NCI-H2196 (cell line): ENCODE measurements around the gene IGF2R.
"Not testable (repeated sequence)": the region's sequence is repeated elsewhere in the genome, so short reads cannot be mapped to it uniquely, and the experiment has no call there.

Source experiments
- DNase-seq: peaks from one replicate; lab custom pipeline; 2025; ENCODE audit not compliant: unreplicated experiment; lab: John Stamatoyannopoulos, UW

Gene IGF2R

GRCh38 chr6:160090442-160091239 lies 121.8 kb downstream of the IGF2R start:
- DNase-seq = not testable (repeated sequence)

DNA sequence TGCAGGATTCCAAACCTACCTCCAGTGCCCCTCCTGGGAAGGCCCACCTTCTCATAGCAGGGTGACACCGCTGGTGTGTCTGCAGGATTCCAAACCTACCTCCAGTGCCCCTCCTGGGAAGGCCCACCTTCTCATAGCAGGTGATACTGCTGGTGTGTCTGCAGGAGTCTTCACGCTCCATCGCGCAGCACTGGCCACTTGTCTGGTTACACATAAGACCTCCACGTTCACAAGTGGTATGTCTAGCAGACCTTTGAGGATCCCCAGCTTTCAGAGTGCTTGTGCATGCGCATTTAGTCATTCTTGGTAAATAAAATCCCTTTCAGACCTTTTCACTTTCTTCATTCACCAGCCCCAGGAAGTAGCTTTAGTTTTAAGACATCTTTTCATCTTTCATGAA lies 123.3 kb downstream of the IGF2R start:
- not testable (repeated sequence) for DNase-seq

- DNase-seq = no peak
Measured at GRCh38 chr6:160092602-160093001, 123.7 kb downstream of the IGF2R start.

DNA sequence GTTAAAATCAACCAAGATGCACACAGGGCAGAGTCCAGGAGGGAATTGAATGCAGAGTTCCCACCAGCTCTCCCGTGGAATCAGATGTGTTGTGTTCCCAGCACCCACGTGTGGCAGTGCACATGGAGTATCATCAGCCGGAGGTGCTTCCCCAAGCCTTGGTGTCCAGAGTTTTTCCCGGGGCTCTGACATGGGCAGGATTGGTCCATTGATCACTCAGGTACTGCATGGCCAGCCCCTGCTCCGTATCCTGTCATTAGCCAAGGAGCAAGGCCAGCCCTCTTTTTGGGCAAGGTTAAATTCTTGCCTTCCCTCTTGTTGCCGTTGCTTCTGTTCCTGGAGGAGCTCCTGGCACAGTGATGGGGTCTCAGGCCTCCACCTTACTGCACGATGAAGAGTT lies 124.2 kb downstream of the IGF2R start:
- no peak for DNase-seq

GRCh38 chr6:160093946-160094345 lies 125.1 kb downstream of the IGF2R start:
- DNase-seq = no peak

- DNase-seq = no peak
Measured at GRCh38 chr6:160095146-160095845, 126.4 kb downstream of the IGF2R start.

DNA sequence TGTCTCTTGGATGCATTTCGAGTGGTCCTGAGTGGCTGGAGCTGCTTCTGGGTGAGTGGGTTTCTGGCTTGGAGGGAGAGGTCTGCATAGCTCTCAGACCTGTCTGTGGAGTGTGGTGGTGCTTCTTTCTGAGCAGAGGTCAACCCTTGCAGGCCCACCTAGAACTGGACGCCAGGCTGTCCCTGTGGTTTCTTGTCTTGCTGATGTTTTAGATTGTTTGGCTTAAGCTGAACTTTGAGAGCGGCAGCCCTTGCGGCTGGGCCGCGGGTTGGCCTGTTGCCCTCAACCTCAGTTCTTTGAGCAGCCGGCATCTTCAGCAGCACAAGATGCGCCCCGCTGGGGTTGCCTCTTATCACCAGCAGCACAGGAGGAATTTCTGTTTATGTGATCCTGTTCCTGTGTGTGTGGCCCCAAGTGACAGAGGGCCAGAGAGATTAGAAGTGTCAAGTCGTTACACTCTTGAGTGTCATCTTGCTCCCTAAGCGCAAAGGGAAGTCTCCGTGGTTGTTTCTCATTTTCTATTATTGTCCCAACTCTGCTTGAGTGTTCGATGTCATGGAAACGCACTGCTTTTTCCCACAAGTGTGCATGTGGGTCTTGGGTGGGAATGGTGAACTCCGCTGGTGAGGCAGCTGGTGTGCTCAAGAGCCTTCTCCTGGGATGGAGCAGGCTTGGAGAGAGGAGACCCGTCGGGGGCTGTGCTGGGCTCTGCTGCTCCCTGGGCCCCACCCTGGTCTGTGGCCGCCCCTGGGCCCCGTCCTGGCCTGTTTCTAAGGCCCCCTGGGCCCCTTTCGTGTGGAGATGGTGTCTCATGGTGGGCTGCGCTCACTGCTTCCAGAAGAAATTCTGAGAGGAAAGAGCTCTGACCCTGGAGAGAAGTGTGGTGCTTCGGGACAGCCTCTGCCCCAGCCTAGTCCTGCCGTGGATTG lies 132.7 kb downstream of the IGF2R start:
- DNase-seq = no peak

DNA sequence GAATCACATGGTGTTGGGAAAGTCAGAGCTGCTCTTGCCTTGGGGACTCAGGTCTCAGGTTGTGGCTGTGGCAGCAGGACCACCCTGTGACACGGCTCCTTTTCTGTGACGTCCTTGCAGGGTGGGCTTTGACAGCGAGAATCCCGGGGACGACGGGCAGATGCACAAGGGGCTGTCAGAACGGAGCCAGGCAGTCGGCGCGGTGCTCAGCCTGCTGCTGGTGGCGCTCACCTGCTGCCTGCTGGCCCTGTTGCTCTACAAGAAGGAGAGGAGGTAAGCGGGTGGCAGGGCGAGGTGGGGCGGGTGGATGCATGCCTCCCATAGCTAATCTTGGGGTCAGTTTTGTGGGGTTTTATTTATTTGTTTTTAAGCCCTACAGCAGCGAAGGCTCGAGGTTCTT lies 133.5 kb downstream of the IGF2R start:
- no peak for DNase-seq

DNA sequence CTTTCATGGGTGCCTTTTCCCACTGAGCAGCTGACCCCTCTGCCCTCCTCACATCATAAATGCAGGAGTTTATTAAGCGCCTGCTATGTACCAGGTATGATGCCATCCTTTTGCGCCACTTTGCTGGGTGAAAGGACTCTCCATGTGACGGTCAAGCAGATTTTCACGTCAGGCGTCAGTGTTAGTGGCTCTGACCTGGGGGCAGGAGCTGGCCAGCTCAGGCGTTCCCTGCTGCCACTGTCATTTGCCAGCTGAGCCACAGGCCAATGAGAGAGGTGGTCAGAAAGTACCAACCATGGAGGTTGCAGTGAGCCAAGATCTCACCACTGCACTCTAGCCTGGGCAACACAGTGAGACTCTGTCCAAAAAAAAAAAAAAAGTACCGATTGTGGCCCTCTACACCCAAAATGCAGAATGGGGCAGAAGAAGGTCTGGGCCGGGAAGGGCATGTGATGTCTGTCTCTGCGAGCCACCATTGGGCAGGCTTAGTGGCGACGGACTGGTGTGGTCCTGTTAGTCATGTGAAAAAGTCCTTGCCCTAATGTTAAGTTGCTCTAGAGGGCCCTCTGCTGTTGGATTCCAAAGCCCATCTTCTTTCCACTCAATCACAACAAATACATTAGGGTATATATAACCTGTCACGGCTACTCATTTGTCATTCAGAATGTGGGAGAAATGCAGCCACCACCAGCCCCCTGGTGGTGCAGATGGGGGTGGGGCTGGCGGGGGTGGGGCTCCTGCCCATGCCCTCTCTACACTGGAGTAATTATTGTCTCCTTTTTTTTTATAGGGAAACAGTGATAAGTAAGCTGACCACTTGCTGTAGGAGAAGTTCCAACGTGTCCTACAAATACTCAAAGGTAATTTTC lies 134.3 kb downstream of the IGF2R start:
- peak; percentile 13 for DNase-seq

DNA sequence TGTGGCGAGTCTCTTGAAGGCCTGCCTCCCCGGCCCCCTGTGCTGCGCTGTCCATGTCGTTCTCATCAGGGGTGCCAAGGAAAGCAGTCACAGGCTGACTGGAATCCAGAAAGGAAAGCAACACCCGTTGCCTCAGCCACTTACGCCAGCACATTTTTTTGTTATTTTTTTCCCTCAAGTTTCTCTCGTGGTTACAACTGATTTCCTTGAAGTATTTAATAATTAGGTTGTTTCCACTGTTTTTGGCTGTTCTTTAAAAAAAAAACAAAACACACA lies 134.9 kb downstream of the IGF2R start:
- DNase-seq = no peak

DNA sequence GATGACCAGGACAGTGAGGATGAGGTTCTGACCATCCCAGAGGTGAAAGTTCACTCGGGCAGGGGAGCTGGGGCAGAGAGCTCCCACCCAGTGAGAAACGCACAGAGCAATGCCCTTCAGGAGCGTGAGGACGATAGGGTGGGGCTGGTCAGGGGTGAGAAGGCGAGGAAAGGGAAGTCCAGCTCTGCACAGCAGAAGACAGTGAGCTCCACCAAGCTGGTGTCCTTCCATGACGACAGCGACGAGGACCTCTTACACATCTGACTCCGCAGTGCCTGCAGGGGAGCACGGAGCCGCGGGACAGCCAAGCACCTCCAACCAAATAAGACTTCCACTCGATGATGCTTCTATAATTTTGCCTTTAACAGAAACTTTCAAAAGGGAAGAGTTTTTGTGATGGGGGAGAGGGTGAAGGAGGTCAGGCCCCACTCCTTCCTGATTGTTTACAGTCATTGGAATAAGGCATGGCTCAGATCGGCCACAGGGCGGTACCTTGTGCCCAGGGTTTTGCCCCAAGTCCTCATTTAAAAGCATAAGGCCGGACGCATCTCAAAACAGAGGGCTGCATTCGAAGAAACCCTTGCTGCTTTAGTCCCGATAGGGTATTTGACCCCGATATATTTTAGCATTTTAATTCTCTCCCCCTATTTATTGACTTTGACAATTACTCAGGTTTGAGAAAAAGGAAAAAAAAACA lies 136.1 kb downstream of the IGF2R start:
- DNase-seq = no peak

DNA sequence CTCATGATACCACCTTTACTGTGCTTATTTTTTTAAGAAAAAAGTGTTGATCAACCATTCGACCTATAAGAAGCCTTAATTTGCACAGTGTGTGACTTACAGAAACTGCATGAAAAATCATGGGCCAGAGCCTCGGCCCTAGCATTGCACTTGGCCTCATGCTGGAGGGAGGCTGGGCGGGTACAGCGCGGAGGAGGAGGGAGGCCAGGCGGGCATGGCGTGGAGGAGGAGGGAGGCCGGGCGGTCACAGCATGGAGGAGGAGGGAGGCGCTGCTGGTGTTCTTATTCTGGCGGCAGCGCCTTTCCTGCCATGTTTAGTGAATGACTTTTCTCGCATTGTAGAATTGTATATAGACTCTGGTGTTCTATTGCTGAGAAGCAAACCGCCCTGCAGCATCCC lies 137.1 kb downstream of the IGF2R start:
- no peak for DNase-seq

DNA sequence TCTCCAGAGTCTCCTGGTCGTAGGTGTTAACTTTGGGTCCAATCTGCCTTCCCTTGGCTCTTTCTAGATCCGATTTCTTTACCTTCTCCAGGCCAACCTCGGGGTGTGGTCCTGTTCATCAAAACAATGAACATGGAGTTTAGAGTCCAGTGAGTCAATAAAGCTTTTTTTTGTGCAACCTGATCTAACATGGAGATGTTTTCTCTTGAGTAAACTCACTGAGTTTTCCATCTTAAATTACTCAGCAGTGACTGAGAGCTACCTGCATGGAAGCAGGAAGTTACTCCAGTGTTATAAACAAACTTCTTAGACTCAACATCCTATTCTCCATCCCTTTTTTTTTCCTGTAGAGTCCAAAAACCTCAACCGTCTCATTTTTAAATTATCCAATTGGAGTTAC lies 137.8 kb downstream of the IGF2R start:
- DNase-seq = no peak

- DNase-seq = no peak
Measured at GRCh38 chr6:160108077-160108476, 139.2 kb downstream of the IGF2R start.

GRCh38 chr6:160110586-160111123 lies 141.8 kb downstream of the IGF2R start:
- no peak for DNase-seq

- DNase-seq = no peak
Measured at GRCh38 chr6:160111806-160112205, 142.9 kb downstream of the IGF2R start.

DNA sequence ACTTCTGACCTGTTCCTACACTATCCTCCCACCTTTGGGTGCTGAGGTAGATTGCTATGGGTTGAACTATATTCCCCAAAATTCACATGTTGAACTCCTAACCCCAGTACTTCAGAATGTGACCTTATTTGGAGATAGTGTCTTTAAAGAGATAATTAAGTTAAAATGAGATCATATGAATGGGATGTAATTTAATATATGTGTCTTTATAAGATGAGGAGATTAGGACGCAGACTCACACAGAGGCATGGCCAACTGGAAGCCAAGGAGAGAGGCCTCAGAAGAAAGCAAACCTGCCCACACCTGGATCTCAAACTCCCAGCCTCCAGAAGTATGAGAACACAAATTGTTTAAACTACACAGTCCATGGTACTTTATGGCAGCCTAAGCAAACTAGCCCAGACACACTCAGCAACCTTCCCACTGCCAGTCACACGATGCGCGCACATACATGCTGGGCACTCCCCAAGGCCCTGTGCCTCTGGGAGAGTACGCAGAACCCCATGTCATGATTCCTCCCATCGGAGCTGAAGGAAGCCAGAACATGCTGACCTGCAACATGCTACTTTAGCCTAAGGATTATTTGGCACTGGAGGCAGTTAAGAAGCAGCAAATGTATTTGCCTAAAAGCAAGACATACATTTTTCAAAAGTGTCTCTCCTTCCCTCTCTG lies 143.9 kb downstream of the IGF2R start:
- DNase-seq = no peak

DNA sequence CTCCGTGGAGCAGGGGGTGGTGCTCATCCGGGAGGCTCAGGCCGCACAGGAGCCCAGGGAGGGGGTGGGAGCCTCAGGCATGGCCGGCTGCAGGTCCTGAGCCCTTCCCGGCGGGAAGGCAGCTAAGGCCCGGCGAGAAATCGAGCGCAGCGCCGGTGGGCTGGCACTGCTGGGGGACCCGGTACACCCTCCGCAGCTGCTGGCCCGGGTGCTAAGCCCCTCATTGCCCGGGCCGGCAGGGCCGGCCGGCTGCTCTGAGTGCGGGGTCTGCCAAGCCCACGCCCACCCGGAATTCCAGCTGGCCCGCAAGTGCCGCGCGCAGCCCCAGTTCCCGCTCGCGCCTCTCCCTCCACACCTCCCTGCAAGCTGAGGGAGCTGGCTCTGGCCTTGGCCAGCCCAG lies 145.7 kb downstream of the IGF2R start:
- DNase-seq = not testable (repeated sequence)

GRCh38 chr6:160115421-160115820 lies 146.5 kb downstream of the IGF2R start:
- DNase-seq = no peak
